Cardiac muscle cell (in vitro differentiated cells and primary cell): ENCODE data around the gene KCNJ9. TPM values are rescaled to one million over a fixed set of nuclear protein-coding genes. Genes with fewer than 3 reads are reported as not detected.
"Not testable (repeated sequence)": the region's sequence is repeated elsewhere in the genome, so short reads cannot be mapped to it uniquely, and the experiment has no call there.

Experiments used
- DNase-seq, 2 donors: peaks; one replicate each; pipeline versions ENCODE4 v3.0.0 to v3.0.0-alpha.2; 2010 to 2017; ENCODE audit warnings: low read depth in 1 of 2, low spot score in 1 of 2
- H3K27ac ChIP-seq: fragments of 200-600 bp; sonication (generic); 2 replicates; pipeline ENCODE4 v1.5.1; 2016
- H3K27me3 ChIP-seq: fragments of 200-600 bp; sonication (generic); 2 replicates; pipeline ENCODE4 v1.6.0; 2016; ENCODE audit warnings: control low read depth
- H3K36me3 ChIP-seq: fragments of 200-600 bp; sonication (generic); 2 replicates; pipeline ENCODE4 v1.5.1; 2016; ENCODE audit warnings: control low read depth
- H3K4me1 ChIP-seq: fragments of 200-600 bp; sonication (generic); 2 replicates; pipeline ENCODE4 v1.8.1; 2017; ENCODE audit warnings: low read depth, mild to moderate bottlenecking, mixed run types
- H3K4me3 ChIP-seq: fragments of 200-600 bp; sonication (generic); 2 replicates; pipeline ENCODE4 v1.5.1; 2016; ENCODE audit warnings: mild to moderate bottlenecking
- H3K9me3 ChIP-seq: fragments of 200-600 bp; sonication (generic); 2 replicates; pipeline ENCODE4 v1.5.1; 2017; ENCODE audit warnings: low read depth, mild to moderate bottlenecking, control low read depth
- CTCF ChIP-seq: IDR thresholded peaks from 2 replicates; pipeline ENCODE4 v1.5.1; 2012; ENCODE audit warnings: low read depth, mild to moderate bottlenecking, low read length
- polyA plus RNA-seq: library from polyadenylated mRNA; unstranded; fragments of >200 nt; fragmentation: Nextera tagmentation; extraction: Ambion mirVana; gene quantifications from 2 replicates; pipeline ENCODE4 v1.2.1, GENCODE V29; 2016
- total RNA-seq: library from RNA; depleted of rRNA; stranded (reverse); fragments of >200 nt; gene quantifications from 2 replicates; pipeline ENCODE4 v1.2.3, GENCODE V29; 2016

Gene KCNJ9
- total and polyA plus RNA-seq, 2 experiments from 2014 or later = 0.03 to 0.09 TPM

- Histone ChIP-seq H3K4me3 (no peak overlapping the region), H3K27ac (no peak overlapping the region), H3K4me1 (peaks cover 9% of the 10 kb centered on the region), H3K36me3 (no peaks in the 10 kb centered on the region), H3K27me3 (no peaks in the 10 kb centered on the region), H3K9me3 (no peaks in the 10 kb centered on the region)
- DNase-seq = no peak
- TF ChIP-seq CTCF = no peak
Measured at GRCh38 chr1:160109686-160110085, 28.3 kb downstream of the KCNJ9 start.

GRCh38 chr1:160111462-160111861 lies 30.1 kb downstream of the KCNJ9 start:
- H3K9me3 ChIP-seq, DNase-seq, H3K36me3 ChIP-seq, H3K27ac ChIP-seq, H3K4me3 ChIP-seq, H3K27me3 ChIP-seq: not testable (repeated sequence)
- peaks cover 24% of the 10 kb centered on the region for H3K4me1 ChIP-seq

GRCh38 chr1:160112357-160112756 lies 31.0 kb downstream of the KCNJ9 start:
- Histone ChIP-seq H3K27me3 (no peaks in the 10 kb centered on the region), H3K36me3 (no peaks in the 10 kb centered on the region), H3K4me3 (no peak overlapping the region), H3K4me1 (peaks cover 33% of the 10 kb centered on the region), H3K27ac (no peak overlapping the region), H3K9me3 (no peaks in the 10 kb centered on the region)
- no peak for DNase-seq
- TF ChIP-seq CTCF = no peak

- TF ChIP-seq CTCF = no peak
- H3K4me1 ChIP-seq = peaks cover 44% of the 10 kb centered on the region
- H3K36me3 ChIP-seq = no peaks in the 10 kb centered on the region
- no peak overlapping the region for H3K4me3 ChIP-seq
- DNase-seq = no peak
- H3K9me3 ChIP-seq = no peaks in the 10 kb centered on the region
- H3K27me3 ChIP-seq = no peaks in the 10 kb centered on the region
- H3K27ac ChIP-seq = peak overlapping the region; percentile 59
Measured at GRCh38 chr1:160113407-160113806, 32.1 kb downstream of the KCNJ9 start.

GRCh38 chr1:160114085-160114484 lies 32.7 kb downstream of the KCNJ9 start:
- peaks cover 49% of the 10 kb centered on the region for H3K4me1 ChIP-seq
- peak in 1 of 2 donors; percentile 41 for DNase-seq

More at GRCh38 chr1:160114085-160114484, 32.7 kb downstream of the KCNJ9 start:
- no peaks in the 10 kb centered on the region for H3K36me3 ChIP-seq
- H3K9me3 ChIP-seq = no peaks in the 10 kb centered on the region
- TF ChIP-seq CTCF = no peak
- H3K27me3 ChIP-seq = no peaks in the 10 kb centered on the region
- H3K4me3 ChIP-seq = no peak overlapping the region
- peak overlapping the region; percentile 59 for H3K27ac ChIP-seq
